ENCODE data around the gene SPZ1. TPM values are rescaled to one million over a fixed set of nuclear protein-coding genes. Genes with fewer than 3 reads are reported as not detected.

The SPZ1 gene
- total and polyA plus RNA-seq, 8 donors, result not detected

GRCh38 chr5:80360914-80361444 lies 41.2 kb downstream of the SPZ1 start:
- no peak overlapping the region for H3K4me3 ChIP-seq
- H3K27me3 ChIP-seq, result no peaks in the 10 kb centered on the region
- TF ChIP-seq, protein P1, sequence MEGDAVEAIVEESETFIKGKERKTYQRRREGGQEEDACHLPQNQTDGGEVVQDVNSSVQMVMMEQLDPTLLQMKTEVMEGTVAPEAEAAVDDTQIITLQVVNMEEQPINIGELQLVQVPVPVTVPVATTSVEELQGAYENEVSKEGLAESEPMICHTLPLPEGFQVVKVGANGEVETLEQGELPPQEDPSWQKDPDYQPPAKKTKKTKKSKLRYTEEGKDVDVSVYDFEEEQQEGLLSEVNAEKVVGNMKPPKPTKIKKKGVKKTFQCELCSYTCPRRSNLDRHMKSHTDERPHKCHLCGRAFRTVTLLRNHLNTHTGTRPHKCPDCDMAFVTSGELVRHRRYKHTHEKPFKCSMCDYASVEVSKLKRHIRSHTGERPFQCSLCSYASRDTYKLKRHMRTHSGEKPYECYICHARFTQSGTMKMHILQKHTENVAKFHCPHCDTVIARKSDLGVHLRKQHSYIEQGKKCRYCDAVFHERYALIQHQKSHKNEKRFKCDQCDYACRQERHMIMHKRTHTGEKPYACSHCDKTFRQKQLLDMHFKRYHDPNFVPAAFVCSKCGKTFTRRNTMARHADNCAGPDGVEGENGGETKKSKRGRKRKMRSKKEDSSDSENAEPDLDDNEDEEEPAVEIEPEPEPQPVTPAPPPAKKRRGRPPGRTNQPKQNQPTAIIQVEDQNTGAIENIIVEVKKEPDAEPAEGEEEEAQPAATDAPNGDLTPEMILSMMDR (IDR thresholded peaks at IDR 0.05), result no peak
- H3K4me1 ChIP-seq, result no peaks in the 10 kb centered on the region
- FAIRE-seq (no peak), DNase-seq (no peak), ATAC-seq (no peak)
- no peak overlapping the region for H3K27ac ChIP-seq
- intact Hi-C loops (cut with DNase I), result no loop called here
- no peaks in the 10 kb centered on the region for H3K36me3 ChIP-seq
- H3K9me3 ChIP-seq, result no peaks in the 10 kb centered on the region

- intact Hi-C loops (cut with DNase I), result no loop called here
- Histone ChIP-seq H3K4me1 (no peaks in the 10 kb centered on the region), H3K27ac (no peak overlapping the region), H3K4me3 (no peak overlapping the region), H3K36me3 (no peaks in the 10 kb centered on the region), H3K9me3 (no peaks in the 10 kb centered on the region), H3K27me3 (no peaks in the 10 kb centered on the region)
- 79 to 84% methylated on average over 6 of the region's 6 CpGs for WGBS, 2 donors
- TF ChIP-seq, protein P1 (IDR thresholded peaks at IDR 0.05), result no peak
- no peak for FAIRE-seq
- no peak for ATAC-seq
- DNase-seq, result no peak
Measured at GRCh38 chr5:80364892-80365291, 45.1 kb downstream of the SPZ1 start.

GRCh38 chr5:80368661-80369480 lies 49.1 kb downstream of the SPZ1 start:
- FAIRE-seq, result no peak
- ATAC-seq, result no peak
- TF ChIP-seq, protein P1 (IDR thresholded peaks at IDR 0.05), result no peak
- DNase-seq, result no peak
- no peaks in the 10 kb centered on the region for H3K27me3 ChIP-seq
- no peaks in the 10 kb centered on the region for H3K9me3 ChIP-seq
- H3K4me1 ChIP-seq, result no peaks in the 10 kb centered on the region
- no peaks in the 10 kb centered on the region for H3K36me3 ChIP-seq
- no peak overlapping the region for H3K4me3 ChIP-seq
- WGBS, 2 donors, result 49 to 53% methylated on average over 4 of the region's 4 CpGs
- H3K27ac ChIP-seq, result no peak overlapping the region
- intact Hi-C loops (cut with DNase I), result no loop called here

DNA sequence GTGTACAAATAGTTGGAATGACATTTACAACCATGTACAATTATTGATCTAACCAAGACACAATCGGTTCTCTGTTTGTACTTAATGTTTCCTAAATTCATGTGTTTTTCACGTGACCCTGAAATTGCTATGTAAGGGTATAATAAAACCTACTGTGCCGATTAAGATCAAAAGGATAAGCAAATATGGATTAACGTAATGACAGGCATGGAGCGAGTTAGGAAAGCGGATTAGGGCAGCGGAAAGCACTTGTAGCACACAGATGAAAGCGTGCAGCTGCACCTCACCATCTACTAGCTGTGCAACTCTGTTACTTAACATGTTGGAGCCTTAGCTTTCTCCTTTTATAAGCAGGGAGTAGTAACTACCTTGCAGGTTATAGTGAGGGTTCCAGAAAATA lies 49.7 kb downstream of the SPZ1 start:
- ATAC-seq, result peak in 1 of 4 donors; percentile 51
- Histone ChIP-seq H3K36me3 (no peaks in the 10 kb centered on the region), H3K4me1 (no peaks in the 10 kb centered on the region), H3K4me3 (no peak overlapping the region), H3K9me3 (no peaks in the 10 kb centered on the region), H3K27me3 (no peaks in the 10 kb centered on the region), H3K27ac (no peak overlapping the region)
- TF ChIP-seq, protein P1 (IDR thresholded peaks at IDR 0.05), result no peak
- intact Hi-C loops (cut with DNase I), result no loop called here
- no peak for FAIRE-seq
- WGBS, 2 donors, result 45 to 48% methylated on average over 8 of the region's 8 CpGs
- no peak for DNase-seq

- FAIRE-seq (no peak), ATAC-seq (no peak)
Measured at GRCh38 chr5:80370390-80370789, 50.6 kb downstream of the SPZ1 start.

More at GRCh38 chr5:80370390-80370789, 50.6 kb downstream of the SPZ1 start:
- no peak overlapping the region for H3K4me3 ChIP-seq
- TF ChIP-seq, protein P1 (IDR thresholded peaks at IDR 0.05), result no peak
- intact Hi-C loops (cut with DNase I), result no loop called here
- no peak for DNase-seq
- H3K36me3 ChIP-seq, result no peaks in the 10 kb centered on the region
- H3K27ac ChIP-seq, result no peak overlapping the region
- H3K4me1 ChIP-seq, result no peaks in the 10 kb centered on the region
- 60 to 76% methylated on average over 1 of the region's 1 CpG for WGBS, 2 donors
- no peaks in the 10 kb centered on the region for H3K9me3 ChIP-seq
- no peaks in the 10 kb centered on the region for H3K27me3 ChIP-seq
